Smooth muscle cell of the coronary artery (primary cell): Measurements from ENCODE around the gene DROSHA. TPM values are rescaled to one million over a fixed set of nuclear protein-coding genes. Genes with fewer than 3 reads are reported as not detected.

Source experiments
- total RNA-seq: library from RNA; depleted of rRNA; stranded (reverse); fragments of >200 nt; gene quantifications from 2 replicates; pipeline ENCODE4 v1.2.3, GENCODE V29; 2014; ENCODE audit warnings: low replicate concordance

DROSHA gene, protein sequence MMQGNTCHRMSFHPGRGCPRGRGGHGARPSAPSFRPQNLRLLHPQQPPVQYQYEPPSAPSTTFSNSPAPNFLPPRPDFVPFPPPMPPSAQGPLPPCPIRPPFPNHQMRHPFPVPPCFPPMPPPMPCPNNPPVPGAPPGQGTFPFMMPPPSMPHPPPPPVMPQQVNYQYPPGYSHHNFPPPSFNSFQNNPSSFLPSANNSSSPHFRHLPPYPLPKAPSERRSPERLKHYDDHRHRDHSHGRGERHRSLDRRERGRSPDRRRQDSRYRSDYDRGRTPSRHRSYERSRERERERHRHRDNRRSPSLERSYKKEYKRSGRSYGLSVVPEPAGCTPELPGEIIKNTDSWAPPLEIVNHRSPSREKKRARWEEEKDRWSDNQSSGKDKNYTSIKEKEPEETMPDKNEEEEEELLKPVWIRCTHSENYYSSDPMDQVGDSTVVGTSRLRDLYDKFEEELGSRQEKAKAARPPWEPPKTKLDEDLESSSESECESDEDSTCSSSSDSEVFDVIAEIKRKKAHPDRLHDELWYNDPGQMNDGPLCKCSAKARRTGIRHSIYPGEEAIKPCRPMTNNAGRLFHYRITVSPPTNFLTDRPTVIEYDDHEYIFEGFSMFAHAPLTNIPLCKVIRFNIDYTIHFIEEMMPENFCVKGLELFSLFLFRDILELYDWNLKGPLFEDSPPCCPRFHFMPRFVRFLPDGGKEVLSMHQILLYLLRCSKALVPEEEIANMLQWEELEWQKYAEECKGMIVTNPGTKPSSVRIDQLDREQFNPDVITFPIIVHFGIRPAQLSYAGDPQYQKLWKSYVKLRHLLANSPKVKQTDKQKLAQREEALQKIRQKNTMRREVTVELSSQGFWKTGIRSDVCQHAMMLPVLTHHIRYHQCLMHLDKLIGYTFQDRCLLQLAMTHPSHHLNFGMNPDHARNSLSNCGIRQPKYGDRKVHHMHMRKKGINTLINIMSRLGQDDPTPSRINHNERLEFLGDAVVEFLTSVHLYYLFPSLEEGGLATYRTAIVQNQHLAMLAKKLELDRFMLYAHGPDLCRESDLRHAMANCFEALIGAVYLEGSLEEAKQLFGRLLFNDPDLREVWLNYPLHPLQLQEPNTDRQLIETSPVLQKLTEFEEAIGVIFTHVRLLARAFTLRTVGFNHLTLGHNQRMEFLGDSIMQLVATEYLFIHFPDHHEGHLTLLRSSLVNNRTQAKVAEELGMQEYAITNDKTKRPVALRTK (N-terminal part only)
- 39.7 and 40.4 TPM in 2 replicates for total RNA-seq

DNA sequence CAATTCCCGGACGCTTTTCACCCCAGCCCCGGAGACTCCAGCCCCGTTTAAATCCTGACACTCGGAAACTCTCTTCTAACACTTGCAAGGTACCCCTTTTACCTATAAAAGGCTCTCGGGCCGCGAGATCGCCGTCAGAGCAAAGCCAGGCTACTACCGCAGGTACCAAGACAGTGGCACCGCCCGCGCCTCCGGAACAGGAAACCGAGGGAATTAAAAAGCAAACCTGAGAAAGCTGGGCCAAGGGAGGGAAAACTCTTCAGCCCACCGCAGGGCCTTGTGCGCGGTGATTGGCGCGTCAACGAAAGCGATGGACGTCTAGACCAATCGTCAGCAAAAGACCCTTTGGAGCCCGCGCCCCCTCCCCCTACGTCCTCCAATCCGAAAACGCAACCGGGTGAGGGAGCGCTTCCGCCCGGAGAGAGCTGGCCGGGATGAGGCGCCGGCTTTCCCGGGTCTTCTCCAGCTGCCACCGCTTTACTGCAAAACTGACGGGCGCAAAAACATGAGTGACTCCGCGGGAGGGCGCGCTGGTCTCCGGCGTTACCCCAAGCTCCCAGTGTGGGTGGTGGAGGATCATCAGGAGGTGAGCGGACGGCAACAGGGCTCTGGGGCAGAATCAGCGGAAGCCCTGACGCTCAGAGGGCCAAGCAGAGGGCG is at the start of gene DROSHA, which contains the start of gene C5orf22:
Gene DROSHA, minus strand, starts transcription at position 206 of the 660 bp plus-strand sequence. CDS start 3,034 bp downstream, outside the sequence.
Gene C5orf22, plus strand, starts transcription at position 414 of the 660 bp plus-strand sequence. Its CDS starts 92 bp downstream, at position 506.

Other genes starting within 250 kb of the DROSHA start
- 8.8 and 12.6 TPM in 2 replicates for gene C5orf22, start 208 bp upstream of the DROSHA start, total RNA-seq
- 0.23 TPM in 1 of 2 replicates, not detected in the other for gene PDZD2, start 107.0 kb upstream of the DROSHA start, total RNA-seq